Esophagus muscularis mucosa (tissue), 4 donors: ENCODE results near the gene DLGAP5. TPM values are rescaled to one million over a fixed set of nuclear protein-coding genes. Genes with fewer than 3 reads are reported as not detected.

Experiments used
- DNase-seq: peaks from one replicate; pipeline ENCODE4 v3.0.0-alpha.2; 2017; ENCODE audit errors: extremely low spot score
- H3K27ac ChIP-seq, 4 donors: fragments of 200-600 bp; sonication (generic); replicated peaks in 1 of 4; 1 replicate in 3 of 4; 2 replicates in 1 of 4; pipeline ENCODE4 v1.5.1; 2016 to 2019; ENCODE audit warnings: mild to moderate bottlenecking in 1 of 4
- H3K27me3 ChIP-seq, 4 donors: fragments of 200-600 bp; sonication (generic); one replicate each; pipeline versions ENCODE4 v1.5.1 to v1.6.0; 2016 to 2019
- H3K36me3 ChIP-seq, 4 donors: fragments of 200-600 bp; sonication (generic); one replicate each; pipeline ENCODE4 v1.5.1; 2016 to 2019
- H3K4me1 ChIP-seq, 4 donors: fragments of 200-600 bp; sonication (generic); one replicate each; pipeline ENCODE4 v1.5.1; 2016 to 2019
- H3K4me3 ChIP-seq, 4 donors: fragments of 200-600 bp; sonication (generic); 1 replicate in 2 of 4; 2 replicates in 2 of 4; pipeline ENCODE4 v1.5.1; 2016 to 2019; ENCODE audit warnings: mild to moderate bottlenecking in 4 of 4, moderate library complexity in 1 of 4
- H3K9me3 ChIP-seq, 4 donors: fragments of 200-600 bp; sonication (generic); 1 replicate in 3 of 4; 2 replicates in 1 of 4; pipeline ENCODE4 v1.5.1; 2016 to 2019
- CTCF ChIP-seq, 3 experiments: fragments of 200-600 bp in 2 of 3; fragments of 450-650 bp in 1 of 3; sonication (generic) in 2 of 3; IDR thresholded peaks; one replicate each; pipeline ENCODE4 v1.5.1; 2017 to 2019; ENCODE audit warnings: antibody characterized with exemption in 3 of 3, mild to moderate bottlenecking in 2 of 3, moderate library complexity in 1 of 3
- EP300 ChIP-seq: sonication (generic); formaldehyde crosslinking; IDR thresholded peaks from one replicate; pipeline ENCODE4 v1.6.1; 2017; ENCODE audit warnings: antibody characterized with exemption
- POLR2A ChIP-seq: fragments of 450-650 bp; IDR thresholded peaks from one replicate; pipeline ENCODE4 v1.6.1; 2017; ENCODE audit warnings: antibody characterized with exemption, moderate library complexity, mild to moderate bottlenecking, low read depth
- POLR2AphosphoS5 ChIP-seq, 2 donors: sonication (generic); formaldehyde crosslinking; IDR thresholded peaks; one replicate each; pipeline ENCODE4 v1.6.1; 2017; ENCODE audit warnings: antibody characterized with exemption in 2 of 2
- WGBS: methylation state at CpG from one replicate; pipeline ENCODE4 v1.1.5; 2018; 5-methylcytosine and 5-hydroxymethylcytosine counted together
- intact Hi-C: fragments of 100-400 bp; cut with DNase I; formaldehyde crosslinking; loops from one replicate; pipeline ENCODE4 v1.15.1; 2023
- total RNA-seq, 4 donors: library from RNA; depleted of rRNA; stranded (reverse); fragments of >200 nt; gene quantifications; one replicate each; pipeline versions ENCODE4 v1.1.0 to v1.2.1, GENCODE V29; 2016

Gene DLGAP5
- total RNA-seq, 4 donors from 2014 or later = 0.69 TPM; not detected in 3

DNA sequence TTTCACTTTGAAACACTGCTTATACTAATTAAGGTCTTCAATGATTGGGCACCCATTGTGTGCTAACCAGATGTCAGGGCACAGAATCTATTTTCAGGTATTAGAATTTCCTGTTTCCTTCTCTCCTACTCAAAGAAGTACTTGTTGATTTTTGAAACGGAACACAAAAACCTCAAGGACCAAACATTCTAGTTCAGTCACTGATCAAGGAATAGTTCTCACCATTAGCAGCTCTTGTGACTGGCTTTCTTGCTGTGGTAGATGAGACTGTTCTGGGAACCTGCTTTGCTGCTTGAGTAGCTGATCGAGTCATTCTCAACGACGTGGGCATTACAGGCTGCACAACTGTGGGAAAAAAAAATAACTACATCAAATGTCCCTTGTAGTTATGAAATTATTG lies 11.0 kb downstream of the DLGAP5 start:
- intact Hi-C loops = no loop called here
- H3K36me3 ChIP-seq = no peaks in the 10 kb centered on the region
- H3K9me3 ChIP-seq = no peaks in the 10 kb centered on the region
- 76% methylated on average over 4 of the region's 4 CpGs for WGBS
- peaks cover 0 to 4% (median 0%) of the 10 kb centered on the region in 4 donors for H3K4me1 ChIP-seq
- H3K27me3 ChIP-seq = no peaks in the 10 kb centered on the region
- no peak for DNase-seq
- no peak overlapping the region for H3K4me3 ChIP-seq
- no peak overlapping the region for H3K27ac ChIP-seq
- TF ChIP-seq POLR2A (no peak), EP300 (no peak), POLR2AphosphoS5 (IDR thresholded peaks at IDR 0.05) (no peak), CTCF (IDR thresholded peaks at IDR 0.05) (no peak)

DNA sequence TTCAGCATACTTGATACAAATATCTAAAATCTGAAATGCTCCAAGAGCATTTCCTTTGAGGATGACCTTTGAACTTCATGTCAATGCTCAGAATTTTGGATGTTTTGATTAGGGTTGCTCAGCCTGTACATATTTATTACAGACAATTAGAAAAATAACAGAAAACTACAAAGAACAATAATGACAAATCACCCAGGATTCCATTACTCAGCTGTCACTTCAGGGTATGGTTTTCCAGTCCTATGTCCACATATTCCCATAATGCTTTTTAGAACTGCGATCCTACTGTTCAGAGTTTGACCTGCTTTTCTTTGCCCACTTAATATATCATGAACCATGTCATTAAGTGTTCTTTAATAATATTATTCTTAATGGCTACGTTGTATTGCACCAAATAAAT lies 11.4 kb downstream of the DLGAP5 start:
- WGBS = 61% methylated on average over 2 of the region's 2 CpGs
- Histone ChIP-seq H3K36me3 (no peaks in the 10 kb centered on the region), H3K4me1 (peaks cover 0 to 4% (median 0%) of the 10 kb centered on the region in 4 donors), H3K27ac (no peak overlapping the region), H3K4me3 (no peak overlapping the region), H3K9me3 (no peaks in the 10 kb centered on the region), H3K27me3 (no peaks in the 10 kb centered on the region)
- no peak for DNase-seq
- intact Hi-C loops = no loop called here
- TF ChIP-seq POLR2A (no peak), CTCF (IDR thresholded peaks at IDR 0.05) (no peak), EP300 (no peak), POLR2AphosphoS5 (IDR thresholded peaks at IDR 0.05) (no peak)

- WGBS = 76% methylated on average over 2 of the region's 2 CpGs
- intact Hi-C loops = no loop called here
- DNase-seq = no peak
- H3K4me3 ChIP-seq = no peak overlapping the region
- H3K27ac ChIP-seq = no peak overlapping the region
- no peak for TF ChIP-seq CTCF (IDR thresholded peaks at IDR 0.05)
- TF ChIP-seq POLR2AphosphoS5 (IDR thresholded peaks at IDR 0.05) = no peak
- no peak for TF ChIP-seq EP300
- no peak for TF ChIP-seq POLR2A
- H3K9me3 ChIP-seq = no peaks in the 10 kb centered on the region
- H3K27me3 ChIP-seq = no peaks in the 10 kb centered on the region
- H3K36me3 ChIP-seq = no peaks in the 10 kb centered on the region
- no peaks in the 10 kb centered on the region for H3K4me1 ChIP-seq
Observed at GRCh38 chr14:55170526-55170925, 20.9 kb downstream of the DLGAP5 start.

GRCh38 chr14:55160989-55161388 lies 30.4 kb downstream of the DLGAP5 start:
- intact Hi-C loops = loop anchor here (2.0 kb wide), 1 partner anchor 72 kb away; no protein-coding TSS in a partner anchor
- TF ChIP-seq POLR2AphosphoS5 (IDR thresholded peaks at IDR 0.05) (no peak), EP300 (no peak), CTCF (IDR thresholded peaks at IDR 0.05) (peak; percentile 62 to 81 (median 68)), POLR2A (no peak)
- H3K27ac ChIP-seq = no peak overlapping the region

GRCh38 chr14:55158412-55158811 lies 33.0 kb downstream of the DLGAP5 start:
- H3K36me3 ChIP-seq = no peaks in the 10 kb centered on the region
- WGBS = 77% methylated on average over 3 of the region's 3 CpGs
- intact Hi-C loops = no loop called here

More at GRCh38 chr14:55160989-55161388, 30.4 kb downstream of the DLGAP5 start:
- no peaks in the 10 kb centered on the region for H3K4me1 ChIP-seq
- no peak overlapping the region for H3K4me3 ChIP-seq
- DNase-seq = no peak
- H3K9me3 ChIP-seq = no peaks in the 10 kb centered on the region
- H3K36me3 ChIP-seq = no peaks in the 10 kb centered on the region
- H3K27me3 ChIP-seq = no peaks in the 10 kb centered on the region

More at GRCh38 chr14:55158412-55158811, 33.0 kb downstream of the DLGAP5 start:
- H3K4me3 ChIP-seq = no peak overlapping the region
- no peak overlapping the region for H3K27ac ChIP-seq
- H3K9me3 ChIP-seq = no peaks in the 10 kb centered on the region
- H3K27me3 ChIP-seq = no peaks in the 10 kb centered on the region
- TF ChIP-seq EP300 (no peak), CTCF (IDR thresholded peaks at IDR 0.05) (no peak), POLR2AphosphoS5 (IDR thresholded peaks at IDR 0.05) (no peak), POLR2A (no peak)
- no peak for DNase-seq
- no peaks in the 10 kb centered on the region for H3K4me1 ChIP-seq
